HG02885 (cell line): ENCODE results near the gene GGN.
"Not testable (repeated sequence)": the region's sequence is repeated elsewhere in the genome, so short reads cannot be mapped to it uniquely, and the experiment has no call there.

Source experiments
- ATAC-seq: cut with Tn5 transposase; IDR thresholded peaks from one replicate; pipeline ENCODE4 v1.9.1; 2021; ENCODE audit warnings: mild to moderate bottlenecking; ENCODE audit not compliant: unreplicated experiment, poor library complexity

Gene GGN

DNA sequence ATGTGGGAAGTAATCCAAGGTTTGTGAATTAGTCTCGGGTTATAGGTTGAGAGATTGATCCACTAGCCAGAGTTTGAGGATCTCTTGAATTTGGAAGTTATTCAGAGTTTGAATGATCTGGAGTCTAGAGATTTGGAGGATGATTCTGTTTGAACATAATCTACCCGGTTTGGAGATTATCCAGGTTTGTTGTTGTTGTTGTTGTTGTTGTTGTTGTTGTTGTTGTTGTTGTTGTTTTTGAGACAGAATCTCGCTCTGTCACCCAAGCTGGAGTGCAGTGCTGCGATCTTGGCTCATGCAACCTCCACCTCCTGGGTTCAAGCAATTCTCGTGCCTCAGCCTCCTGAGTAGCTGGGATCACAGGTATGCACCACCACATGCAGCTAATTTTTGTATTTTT is 24.1 kb upstream of the GGN start:
- not testable (repeated sequence) for ATAC-seq

DNA sequence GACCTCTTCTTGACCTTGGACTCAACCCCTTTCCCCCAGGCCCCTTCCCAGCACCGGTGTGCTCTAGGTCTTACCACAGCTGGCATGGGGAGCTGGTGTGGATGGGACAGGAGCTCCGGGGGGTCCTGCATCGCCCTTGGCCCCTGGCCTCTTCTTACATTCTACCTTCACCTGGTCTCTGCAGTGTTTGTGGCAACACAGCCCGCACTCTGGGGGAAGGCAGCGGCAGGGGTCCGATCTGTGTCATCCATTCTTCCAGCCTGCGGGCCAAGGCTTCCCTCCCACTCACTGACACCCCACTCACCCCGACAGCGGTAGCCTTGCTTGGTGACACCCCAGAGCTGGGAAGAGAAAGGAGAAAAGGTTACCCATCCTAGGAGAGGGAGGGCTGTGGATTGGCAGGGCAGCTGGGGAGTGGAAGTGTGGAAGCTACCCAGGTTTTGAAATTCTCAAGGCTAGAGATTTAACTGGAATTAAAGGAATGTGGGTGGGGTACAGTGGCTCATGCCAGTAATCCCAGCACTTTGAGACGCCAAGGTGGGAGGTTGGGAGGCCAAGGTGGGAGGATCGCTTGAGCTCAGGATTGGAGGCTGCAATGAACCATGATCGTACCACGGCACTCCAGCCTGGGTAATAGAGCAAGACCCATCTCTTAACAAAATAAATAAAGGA is 23.3 kb upstream of the GGN start:
- ATAC-seq, result no peak

DNA sequence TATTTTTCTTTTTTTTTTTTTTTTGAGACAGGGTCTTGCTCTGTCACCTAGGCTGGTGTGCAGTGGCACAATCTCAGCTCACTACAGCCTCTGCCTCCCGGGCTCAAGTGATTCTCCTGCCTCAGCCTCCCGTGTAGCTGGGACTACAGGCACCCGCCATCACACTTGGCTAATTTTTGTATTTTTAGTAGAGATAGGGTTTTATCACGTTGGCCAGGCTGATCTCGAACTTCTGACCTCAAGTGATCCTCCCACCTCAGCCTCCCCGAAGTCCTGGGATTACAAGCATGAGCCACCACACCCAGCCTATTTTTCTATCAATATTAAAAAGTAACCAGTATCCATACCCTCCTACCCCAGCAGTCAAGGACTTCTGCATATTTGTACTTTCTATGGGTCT is 22.6 kb upstream of the GGN start:
- not testable (repeated sequence) for ATAC-seq

DNA sequence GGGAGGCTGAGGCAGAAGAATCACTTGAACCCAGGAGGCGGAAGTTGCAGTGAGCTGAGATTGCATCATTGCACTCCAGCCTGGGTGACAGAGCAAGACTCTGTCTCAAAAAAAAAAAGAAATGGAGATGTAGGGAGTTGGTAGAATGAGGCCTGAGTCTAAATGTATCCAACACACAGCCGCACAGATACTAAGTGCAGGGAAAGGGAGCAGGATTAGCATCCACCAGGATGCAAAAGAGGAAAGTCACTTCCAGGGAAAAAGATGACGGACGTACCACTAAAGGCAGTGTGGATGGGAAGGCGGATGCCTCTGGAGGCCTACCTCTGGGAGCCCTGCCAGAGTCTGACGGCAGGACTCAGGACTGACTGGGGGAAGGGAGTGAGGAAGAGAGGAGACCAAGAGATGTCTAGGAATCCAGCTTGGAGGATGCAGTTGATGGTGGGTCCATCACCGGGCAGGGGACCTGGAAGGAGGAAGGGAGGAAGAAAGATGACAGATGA is 21.8 kb upstream of the GGN start:
- no peak for ATAC-seq

DNA sequence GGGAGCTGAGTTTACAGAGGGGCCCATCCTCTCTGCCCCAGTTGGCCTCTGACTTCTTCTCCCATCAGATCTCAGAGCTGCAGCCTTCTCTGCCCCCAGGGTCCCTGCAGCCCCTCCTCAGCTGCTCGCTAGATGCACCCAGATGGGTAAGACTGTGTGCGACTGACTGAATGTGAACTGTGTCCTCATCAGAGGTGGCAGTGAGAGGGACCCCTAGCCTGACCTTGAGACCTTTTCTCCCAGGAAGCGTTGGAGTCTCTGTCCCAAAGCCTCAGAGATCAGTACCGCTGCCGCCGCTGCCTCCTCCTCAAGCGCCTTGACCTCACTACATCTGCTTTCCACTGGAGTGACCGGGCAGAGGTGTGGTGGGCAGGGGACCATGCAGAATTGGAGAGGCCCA is 17.4 kb upstream of the GGN start:
- no peak for ATAC-seq

DNA sequence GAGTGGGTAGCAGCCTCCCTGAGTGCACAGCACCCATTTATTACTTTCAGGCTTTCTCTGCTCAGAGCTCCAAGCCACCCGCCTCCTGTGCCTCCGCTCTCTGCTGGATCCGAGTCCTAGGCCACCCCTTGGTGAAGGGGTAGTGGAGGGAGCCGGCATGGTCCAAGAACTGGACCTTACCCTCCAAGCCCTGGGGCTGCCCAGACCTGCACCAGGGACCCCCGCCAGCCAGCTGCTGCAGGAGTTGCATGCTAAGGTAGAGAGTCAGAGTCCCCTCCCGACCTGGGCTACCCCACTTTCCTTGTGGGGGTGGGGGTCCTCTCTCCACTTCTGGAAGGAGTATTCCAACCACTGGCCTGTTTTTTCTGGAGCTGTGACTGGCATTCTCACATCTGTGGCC is 17.0 kb upstream of the GGN start:
- no peak for ATAC-seq

DNA sequence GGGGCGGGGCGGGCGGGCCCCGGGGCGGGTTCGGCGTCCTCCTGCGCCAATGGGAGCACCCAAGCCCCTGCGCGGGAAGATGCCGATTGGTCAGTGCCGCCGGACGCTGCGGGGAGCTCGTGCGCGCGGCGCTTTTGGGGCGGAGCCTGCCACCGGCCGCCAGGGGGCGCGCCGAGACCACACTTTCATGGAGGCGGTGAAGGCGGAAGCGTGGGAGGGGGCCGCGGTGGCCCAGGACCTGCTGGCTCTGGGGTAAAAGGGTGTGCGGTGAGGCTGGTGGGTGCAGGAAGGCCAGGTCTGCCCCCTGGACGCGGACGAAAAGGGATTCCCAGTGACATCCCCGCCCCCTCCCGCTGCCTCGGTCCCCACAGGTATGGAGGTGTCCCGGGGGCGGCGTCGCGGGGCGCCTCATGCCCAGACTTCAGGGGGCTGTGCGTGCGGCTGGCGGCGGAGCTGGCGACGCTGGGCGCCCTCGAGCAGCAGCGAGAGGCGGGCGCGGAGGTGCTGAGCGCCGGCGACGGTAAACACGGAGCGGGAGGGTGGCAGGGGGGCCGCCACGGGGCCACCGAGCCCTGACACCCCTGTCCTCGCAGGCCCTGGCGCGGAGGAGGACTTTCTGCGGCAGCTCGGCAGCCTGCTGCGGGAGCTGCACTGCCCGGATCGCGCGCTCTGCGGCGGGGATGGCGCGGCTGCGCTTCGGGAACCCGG is 15.3 kb upstream of the GGN start, which contains the start of gene FAM98C:
Gene FAM98C, plus strand, starts transcription at position 127 of the 708 bp plus-strand sequence. Its CDS starts 61 bp downstream, at position 188.
- ATAC-seq, result peak; percentile 95

DNA sequence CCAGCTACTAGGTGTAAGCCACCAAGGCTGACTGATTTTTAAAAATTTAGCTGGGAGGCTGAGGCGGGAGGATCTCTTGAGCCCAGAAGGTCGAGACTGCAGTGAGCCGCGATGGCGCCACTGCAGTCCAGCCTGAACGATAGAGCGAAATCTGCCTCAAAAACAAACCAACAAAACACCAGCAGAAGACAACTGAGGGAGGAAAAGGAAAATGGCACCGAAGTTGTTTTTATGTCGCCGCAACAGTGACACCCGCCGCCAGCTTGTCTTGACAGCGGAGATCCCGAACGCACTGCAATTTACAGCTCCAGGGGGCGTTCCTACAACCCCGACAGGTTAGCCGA is 14.8 kb upstream of the GGN start:
- no peak for ATAC-seq

DNA sequence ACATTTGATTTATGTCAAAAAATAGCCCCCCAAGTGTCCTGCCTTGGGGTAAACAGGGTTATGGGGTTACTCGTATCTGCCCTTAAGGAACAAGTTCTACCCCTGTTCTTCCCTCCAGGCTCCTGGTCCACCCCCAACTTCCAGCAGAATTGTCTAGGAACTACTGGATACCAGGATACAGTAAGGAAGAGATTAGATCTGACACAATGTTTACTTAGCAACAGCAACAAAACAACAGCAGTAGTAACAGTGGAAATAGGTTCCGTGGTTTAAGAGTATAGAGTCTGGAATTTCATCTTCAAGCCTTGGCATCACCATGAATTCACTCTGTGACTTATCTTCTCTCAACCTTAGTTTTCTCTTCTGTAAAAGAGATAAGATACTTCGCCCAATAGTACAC is 13.3 kb upstream of the GGN start:
- ATAC-seq, result no peak

DNA sequence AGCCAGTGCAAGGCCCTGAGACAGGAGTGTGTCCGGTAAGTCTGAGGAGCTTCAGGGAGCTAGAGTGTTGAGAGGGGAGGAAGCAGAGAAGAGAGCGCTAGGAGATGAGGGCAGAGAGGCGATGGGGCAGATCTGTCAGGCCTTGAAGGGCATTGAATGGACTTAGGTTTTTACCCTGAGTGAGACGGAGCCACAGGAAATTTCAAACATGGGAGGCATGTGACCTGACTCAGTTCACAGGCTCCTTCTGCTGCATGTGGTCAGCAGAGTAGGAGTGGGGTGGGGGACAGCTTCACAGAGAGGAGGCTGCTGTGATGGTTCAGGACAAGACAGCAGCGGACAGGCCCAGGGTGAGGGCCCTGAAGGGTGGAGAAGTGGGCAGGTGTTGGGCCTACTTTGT is 12.5 kb upstream of the GGN start:
- no peak for ATAC-seq

DNA sequence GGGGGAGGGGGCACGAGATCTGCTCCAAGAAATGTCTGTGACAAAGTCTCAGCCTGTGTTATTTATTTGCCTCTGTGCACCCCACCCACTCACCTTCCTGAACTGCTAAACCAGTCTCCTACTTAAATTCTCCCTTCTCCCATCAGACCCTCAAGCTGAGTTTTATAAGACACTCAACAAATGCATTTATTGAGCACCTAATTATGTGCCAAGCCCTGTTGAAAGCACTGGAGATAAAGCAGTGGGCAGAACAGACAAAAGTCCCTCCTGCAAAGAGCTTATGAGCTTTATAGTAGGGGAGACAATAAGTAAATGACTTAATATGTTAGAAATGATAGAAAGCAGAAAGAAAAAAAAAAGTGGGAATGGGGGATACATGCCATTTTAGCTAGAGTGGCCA is 11.7 kb upstream of the GGN start:
- ATAC-seq, result no peak

DNA sequence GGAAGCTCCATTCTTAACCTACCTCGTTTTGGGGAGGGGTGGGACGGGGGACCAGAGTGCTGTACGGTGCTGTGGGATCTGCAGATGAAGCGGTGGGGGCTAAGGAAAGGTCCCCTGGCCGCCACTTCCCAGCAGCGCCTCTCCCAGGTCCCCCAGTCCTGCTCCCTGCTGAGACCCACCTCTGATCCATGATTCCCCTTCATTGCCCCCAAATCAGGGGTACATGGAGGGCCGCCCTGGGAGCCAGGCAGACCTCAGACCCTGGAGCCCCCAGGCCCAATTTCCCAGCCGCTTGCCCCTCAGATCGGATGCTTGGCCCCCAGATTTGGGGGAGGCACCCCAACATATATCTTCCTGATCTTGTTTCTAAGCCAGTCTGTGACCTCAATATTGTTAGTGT is 11.2 kb upstream of the GGN start:
- ATAC-seq, result no peak

DNA sequence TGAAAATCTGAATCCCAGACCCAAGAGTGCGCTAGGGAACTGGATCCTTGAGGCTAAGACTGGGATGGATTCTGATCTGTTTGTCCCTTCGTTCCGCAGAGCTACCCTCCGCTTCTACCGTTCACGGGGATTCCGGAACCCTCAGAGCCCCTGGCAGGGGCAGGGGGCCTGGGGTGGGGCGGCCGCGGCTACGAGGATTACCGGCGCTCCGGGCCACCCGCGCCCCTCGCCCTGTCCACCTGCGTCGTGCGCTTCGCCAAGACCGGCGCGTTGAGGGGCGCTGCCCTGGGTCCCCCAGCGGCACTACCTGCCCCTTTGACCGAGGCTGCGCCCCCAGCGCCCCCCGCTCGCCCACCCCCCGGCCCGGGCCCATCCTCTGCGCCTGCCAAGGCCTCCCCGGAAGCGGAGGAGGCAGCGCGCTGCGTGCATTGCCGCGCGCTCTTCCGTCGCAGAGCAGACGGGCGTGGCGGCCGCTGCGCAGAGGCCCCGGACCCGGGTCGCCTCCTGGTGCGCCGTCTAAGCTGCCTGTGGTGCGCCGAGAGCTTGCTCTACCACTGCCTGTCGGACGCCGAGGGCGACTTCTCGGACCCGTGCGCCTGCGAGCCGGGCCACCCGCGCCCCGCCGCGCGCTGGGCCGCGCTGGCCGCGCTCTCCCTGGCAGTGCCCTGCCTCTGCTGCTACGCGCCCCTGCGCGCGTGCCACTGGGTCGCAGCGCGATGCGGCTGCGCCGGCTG is 7.7 kb upstream of the GGN start:
- no peak for ATAC-seq

DNA sequence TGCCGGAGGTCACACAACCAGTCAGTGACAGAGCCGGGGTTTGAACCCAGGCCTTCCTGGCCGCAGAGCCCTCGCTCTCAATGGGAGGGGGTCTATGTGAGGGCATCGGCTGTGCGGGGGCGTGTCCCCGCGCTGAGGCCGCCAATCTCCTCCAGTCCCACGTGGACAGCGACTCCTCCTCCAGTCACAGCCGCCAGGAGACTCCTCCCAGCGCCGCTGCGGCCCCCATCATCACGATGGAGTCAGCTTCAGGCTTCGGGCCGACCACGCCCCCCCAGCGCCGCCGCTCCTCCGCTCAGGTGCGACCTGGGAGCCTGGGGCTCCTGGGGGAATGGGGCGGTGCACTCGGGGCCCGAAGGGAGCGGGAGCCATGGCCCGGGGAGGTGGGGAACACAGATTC is 6.7 kb upstream of the GGN start:
- no peak for ATAC-seq

DNA sequence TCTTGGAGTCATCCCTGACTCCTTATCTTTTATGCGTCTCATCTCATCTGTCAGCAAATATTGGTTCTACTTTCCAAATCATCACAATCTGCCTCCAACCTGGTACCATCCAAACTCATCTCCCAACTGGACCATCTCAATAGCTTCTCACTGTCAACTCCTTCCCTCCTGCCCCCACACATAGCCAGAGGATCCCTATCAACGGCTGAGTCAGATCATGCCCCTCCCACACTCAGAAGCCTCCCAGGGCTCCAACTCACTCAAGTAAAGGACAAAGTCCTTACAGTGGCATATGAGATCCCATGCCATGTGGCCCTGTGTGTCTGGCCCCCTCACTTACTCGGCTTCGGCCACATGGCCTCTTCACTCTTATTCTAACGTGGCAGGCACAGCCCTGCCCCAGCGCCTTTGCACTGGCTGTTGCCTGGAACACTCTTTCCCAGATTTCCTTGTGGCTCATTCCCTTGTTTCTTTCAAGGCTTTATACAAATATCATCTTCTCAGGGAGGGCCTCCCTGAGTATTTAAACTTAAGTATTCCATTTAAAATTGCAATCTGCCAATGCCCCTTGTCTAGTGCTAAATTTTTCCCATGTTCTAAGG is 5.0 kb upstream of the GGN start:
- no peak for ATAC-seq

DNA sequence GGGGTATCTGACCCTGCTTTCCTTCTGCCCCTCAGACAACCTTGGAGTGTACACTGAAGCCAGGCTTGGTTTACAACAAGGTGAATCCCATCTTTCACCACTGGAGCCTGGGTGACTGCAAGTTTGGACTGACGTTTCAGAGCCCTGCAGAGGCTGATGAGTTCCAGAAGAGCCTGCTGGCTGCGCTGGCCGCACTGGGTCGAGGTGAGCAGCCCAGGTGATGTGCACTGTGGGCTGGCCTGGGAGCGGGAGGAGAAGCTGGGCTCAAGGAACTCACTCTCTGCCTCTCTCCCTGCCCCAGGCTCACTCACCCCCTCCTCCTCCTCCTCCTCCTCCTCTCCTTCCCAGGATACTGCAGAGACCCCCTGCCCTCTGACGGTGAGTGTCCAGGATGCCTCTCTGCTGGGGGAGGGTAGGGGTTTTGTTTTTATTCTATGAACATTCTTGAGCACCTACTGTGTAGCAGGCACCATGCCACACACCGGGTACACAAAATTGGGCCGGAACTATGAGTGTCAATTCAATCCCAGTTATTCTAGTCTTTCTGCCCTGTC is 4.2 kb upstream of the GGN start:
- ATAC-seq, result no peak

DNA sequence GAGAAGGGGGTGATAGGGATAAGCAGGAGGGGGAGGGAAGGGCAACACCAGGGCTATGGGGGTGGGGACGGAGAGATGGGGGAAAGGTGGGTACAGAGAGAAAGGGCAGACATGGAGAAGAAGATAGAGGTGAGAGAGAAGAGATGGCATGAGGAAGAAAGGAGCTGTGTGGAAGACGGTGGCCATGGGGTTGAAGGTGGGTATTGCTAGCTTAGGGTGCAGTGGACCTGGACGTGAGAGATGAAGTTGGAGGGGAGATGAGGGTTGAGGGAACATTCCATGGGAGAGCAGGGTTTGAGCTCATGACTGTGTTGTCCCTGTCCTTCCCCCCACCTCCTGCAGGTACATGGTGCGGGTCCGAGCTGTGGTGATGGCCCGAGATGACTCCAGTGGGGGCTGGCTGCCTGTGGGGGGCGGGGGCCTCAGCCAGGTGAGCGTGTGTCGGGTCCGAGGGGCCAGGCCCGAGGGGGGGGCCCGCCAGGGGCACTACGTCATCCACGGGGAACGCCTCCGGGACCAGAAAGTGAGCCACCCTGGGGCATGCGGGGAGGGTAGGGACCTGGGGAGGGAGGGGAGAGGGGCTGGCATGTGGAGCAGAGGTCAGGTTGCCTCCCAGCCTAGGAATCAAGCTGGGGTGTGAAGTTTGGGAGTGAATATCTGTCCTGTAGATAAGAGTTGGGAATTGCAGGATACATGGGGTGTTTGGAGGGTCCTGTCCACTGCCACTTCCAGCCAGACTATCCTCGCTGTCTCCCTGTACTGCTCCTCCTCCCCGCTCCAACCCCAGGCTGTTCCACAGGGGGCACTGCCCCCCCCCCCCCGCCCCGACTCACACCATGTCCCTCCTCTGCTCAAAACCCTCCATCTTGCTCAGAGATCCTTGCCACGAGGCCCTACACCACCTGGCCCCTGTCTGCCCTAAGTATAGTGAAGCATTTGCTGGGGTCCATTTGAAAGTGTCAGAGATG is 2.4 kb upstream of the GGN start:
- ATAC-seq, result no peak

DNA sequence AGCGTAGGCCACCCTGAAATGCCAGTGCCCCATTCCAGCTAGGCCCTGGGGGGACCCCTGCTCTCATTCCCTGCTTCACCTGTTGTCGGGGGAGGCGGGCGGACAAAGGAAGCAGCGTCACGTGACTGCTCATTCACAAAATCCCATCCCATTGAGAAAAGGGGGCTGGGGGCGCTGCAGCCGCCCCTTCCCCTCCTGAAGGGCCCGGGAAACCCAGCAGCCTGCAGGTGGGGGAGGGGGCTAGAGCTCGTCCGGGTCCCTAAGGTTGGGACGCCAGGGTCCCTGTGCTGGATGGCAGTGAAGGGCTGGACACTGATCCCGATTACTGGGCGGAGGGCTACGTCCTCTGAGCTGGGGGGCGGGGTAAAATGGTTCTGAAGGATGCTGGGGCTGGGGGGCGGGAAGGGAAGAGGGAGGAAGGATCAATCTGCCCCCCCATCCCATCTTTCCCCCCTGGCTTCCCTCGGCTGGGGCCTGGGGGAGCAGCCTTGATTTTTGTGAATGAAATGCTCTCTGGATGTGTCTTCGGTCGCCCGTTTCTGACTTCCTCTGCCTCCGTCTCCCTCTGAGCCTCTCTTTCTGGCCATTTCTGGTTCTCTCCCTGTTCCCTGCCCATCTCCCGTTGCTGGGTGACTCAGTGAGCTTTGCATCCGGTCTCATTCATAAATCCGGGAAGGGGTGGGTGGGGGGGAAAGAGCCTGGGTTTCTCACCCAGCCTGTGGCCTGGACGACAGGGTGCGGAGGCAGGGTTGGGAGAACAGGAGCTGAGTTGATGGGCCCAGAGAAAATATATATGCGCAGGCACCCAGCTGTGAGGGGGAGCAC is 1.5 kb upstream of the GGN start:
- no peak for ATAC-seq
